HFFc6 (cell line): Measurements from ENCODE around the gene ASB3. TPM values are rescaled to one million over a fixed set of nuclear protein-coding genes. Genes with fewer than 3 reads are reported as not detected.

Experiments used
- DNase-seq: peaks from one replicate; pipeline ENCODE4 v3.0.0-alpha.2; 2018
- H3K27ac Mint-ChIP-seq: 2 replicates; pipeline ENCODE4 v1.8.0; 2020; ENCODE audit warnings: mild to moderate bottlenecking, mixed read lengths
- H3K27me3 Mint-ChIP-seq: 2 replicates; pipeline ENCODE4 v1.8.0; 2021; ENCODE audit warnings: mild to moderate bottlenecking, moderate library complexity, mixed read lengths; ENCODE audit not compliant: insufficient read depth
- H3K36me3 Mint-ChIP-seq: 2 replicates; pipeline ENCODE4 v1.8.0; 2021; ENCODE audit warnings: low read depth, mixed read lengths
- H3K4me1 Mint-ChIP-seq: 2 replicates; pipeline ENCODE4 v1.8.0; 2020; ENCODE audit warnings: low read depth, mixed read lengths
- H3K4me3 Mint-ChIP-seq: 2 replicates; pipeline ENCODE4 v1.8.0; 2020; ENCODE audit warnings: mild to moderate bottlenecking, moderate library complexity, mixed read lengths
- H3K9me3 Mint-ChIP-seq: 2 replicates; pipeline ENCODE4 v1.8.0; 2020; ENCODE audit warnings: mild to moderate bottlenecking, mixed read lengths
- CTCF ChIP-seq: fragments of 200-600 bp; sonication (generic); IDR thresholded peaks from 2 replicates; pipeline ENCODE4 v1.5.0; 2021; ENCODE audit warnings: antibody characterized with exemption, mild to moderate bottlenecking
- total RNA-seq, 6 experiments: library from RNA; stranded (reverse); fragmentation: NEBNext Ultra II Directional; extraction: Animal tissue kit (Norgen Biotek cat#: 25700); gene quantifications; 2 replicates in 1 of 6; 3 replicates in 5 of 6; pipeline ENCODE4 v1.2.3, GENCODE V29; 2021

The ASB3 gene
- total RNA-seq, 6 experiments from 2014 or later: 15.7 to 22.0 (median 17.3) TPM

GRCh38 chr2:53752385-53752784, 34.4 kb downstream of the ASB3 start:
- no peak for TF ChIP-seq CTCF
- no peak overlapping the region for H3K4me3 Mint-ChIP-seq
- H3K27me3 Mint-ChIP-seq: no peaks in the 10 kb centered on the region
- peaks cover 37% of the 10 kb centered on the region for H3K4me1 Mint-ChIP-seq
- peak overlapping the region; percentile 13; the same call in 1 of the 2 replicates for H3K27ac Mint-ChIP-seq
- H3K9me3 Mint-ChIP-seq: no peaks in the 10 kb centered on the region
- DNase-seq: no peak
- H3K36me3 Mint-ChIP-seq: peaks cover 29% of the 10 kb centered on the region

- Mint-ChIP-seq H3K9me3 (no peaks in the 10 kb centered on the region), H3K4me1 (peaks cover 37% of the 10 kb centered on the region), H3K27ac (peak overlapping the region; percentile 53), H3K4me3 (peak overlapping the region; percentile 48), H3K27me3 (no peaks in the 10 kb centered on the region), H3K36me3 (peaks cover 24% of the 10 kb centered on the region)
- peak; percentile 63 for DNase-seq
- TF ChIP-seq CTCF: no peak
Observed at GRCh38 chr2:53751728-53752127, 35.0 kb downstream of the ASB3 start.

GRCh38 chr2:53750041-53750768, 36.5 kb downstream of the ASB3 start:
- H3K36me3 Mint-ChIP-seq: peaks cover 19% of the 10 kb centered on the region
- no peak for TF ChIP-seq CTCF
- no peaks in the 10 kb centered on the region for H3K27me3 Mint-ChIP-seq
- H3K27ac Mint-ChIP-seq: no peak overlapping the region
- H3K9me3 Mint-ChIP-seq: no peaks in the 10 kb centered on the region
- H3K4me1 Mint-ChIP-seq: peaks cover 35% of the 10 kb centered on the region
- H3K4me3 Mint-ChIP-seq: no peak overlapping the region
- DNase-seq: no peak

GRCh38 chr2:53744395-53745065, 42.2 kb downstream of the ASB3 start:
- H3K9me3 Mint-ChIP-seq: no peaks in the 10 kb centered on the region
- no peak for TF ChIP-seq CTCF
- H3K27me3 Mint-ChIP-seq: no peaks in the 10 kb centered on the region
- H3K27ac Mint-ChIP-seq: no peak overlapping the region
- no peak overlapping the region for H3K4me3 Mint-ChIP-seq
- H3K36me3 Mint-ChIP-seq: peaks cover 26% of the 10 kb centered on the region
- H3K4me1 Mint-ChIP-seq: peaks cover 20% of the 10 kb centered on the region
- DNase-seq: no peak

GRCh38 chr2:53740170-53740569, 46.6 kb downstream of the ASB3 start:
- peak; percentile 80 for TF ChIP-seq CTCF
- peaks cover 26% of the 10 kb centered on the region for H3K4me1 Mint-ChIP-seq
- no peaks in the 10 kb centered on the region; the same call in 1 of the 2 replicates for H3K27me3 Mint-ChIP-seq
- DNase-seq: peak; percentile 40
- peaks cover 18% of the 10 kb centered on the region for H3K36me3 Mint-ChIP-seq
- H3K9me3 Mint-ChIP-seq: peaks cover 6% of the 10 kb centered on the region
- no peak overlapping the region for H3K27ac Mint-ChIP-seq
- no peak overlapping the region for H3K4me3 Mint-ChIP-seq
